ENCODE data around the gene DCC.

DCC gene

DNA sequence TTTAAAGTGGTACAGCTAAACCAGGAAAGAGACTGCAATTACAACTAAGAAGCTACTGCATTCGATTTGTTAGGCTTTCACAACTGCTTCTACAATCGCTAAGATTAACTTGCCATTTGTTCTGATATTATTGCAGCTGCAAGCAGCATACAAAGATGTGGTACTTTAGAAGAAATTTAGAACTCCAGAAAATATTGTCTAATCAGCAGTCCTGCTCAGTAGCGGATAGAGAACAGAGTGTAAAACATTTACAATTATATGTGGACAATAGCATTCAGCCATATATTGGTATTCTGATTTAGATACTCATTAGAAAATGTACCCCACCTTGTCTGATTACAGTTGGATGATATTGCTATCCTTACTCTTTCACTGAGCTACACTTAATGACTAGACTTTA is 265.3 kb downstream of the DCC start:
- DNase-seq = no peak

DNA sequence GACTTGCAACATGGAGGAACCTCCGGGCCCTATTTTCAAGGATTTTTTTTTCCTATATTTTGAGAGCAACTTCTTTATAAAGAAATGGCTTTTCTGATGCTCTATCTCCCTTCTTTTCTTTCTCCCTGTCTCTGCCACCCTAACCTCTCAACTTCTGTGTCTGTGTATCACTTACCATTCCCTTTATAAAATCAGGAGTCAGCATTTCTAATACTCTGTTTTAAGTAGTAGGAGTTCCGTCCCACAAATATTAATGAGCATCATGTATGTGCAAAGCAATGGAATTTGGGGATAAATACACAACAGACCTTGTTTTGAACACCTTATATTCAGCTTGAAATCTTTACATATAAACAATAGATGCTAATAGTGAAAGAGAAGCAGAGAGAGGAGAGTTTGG is 268.0 kb downstream of the DCC start:
- no peak for DNase-seq

DNA sequence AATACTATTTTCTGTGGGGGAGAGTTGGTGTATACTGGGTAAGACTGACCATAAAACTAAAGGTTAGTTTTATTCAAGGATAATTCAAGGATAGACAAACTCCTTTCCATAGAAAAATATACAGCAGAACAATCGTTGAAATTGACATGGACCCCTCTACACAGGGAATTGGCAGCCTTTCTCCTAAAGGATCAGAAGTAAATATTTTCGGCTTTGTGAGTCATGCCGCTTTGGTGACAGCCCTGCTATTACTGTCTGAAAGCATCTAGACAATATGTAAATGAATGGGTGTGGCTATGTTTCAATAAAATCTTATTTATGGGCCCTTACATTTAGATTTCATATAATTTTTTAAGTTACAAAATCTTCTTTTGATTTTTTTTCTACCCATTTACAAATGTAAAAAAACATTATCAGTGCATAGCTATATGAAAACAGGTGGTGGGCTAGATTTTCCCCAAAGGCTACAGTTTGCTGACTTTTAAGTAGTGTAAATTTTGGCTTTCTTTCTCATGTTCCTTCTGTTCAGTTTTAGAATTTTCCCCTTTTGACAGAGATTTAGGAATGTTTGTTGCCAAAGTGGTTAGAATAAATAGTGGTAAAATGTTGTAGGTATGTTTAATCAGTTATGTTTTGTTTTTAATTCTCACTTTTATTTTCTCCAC is 270.6 kb downstream of the DCC start:
- DNase-seq = no peak

DNA sequence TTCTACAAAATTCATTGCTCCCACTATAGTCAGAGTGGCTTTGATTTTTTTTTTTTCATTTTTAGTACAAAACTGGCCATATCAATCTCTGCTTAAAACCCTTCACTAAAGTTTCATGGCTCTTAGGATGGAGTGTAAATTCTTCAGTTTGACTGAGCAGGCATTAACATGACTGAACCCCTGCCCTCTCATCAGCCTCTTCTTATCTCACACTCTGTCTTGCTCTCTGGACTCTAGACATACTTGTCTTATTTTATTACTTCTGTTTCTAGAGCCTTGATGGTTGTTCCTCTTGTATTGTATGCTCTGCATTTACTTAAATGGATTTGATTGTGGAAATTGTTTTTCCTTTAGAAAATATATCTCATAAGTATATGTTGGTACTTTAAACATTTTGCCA is 272.4 kb downstream of the DCC start:
- DNase-seq = no peak

DNA sequence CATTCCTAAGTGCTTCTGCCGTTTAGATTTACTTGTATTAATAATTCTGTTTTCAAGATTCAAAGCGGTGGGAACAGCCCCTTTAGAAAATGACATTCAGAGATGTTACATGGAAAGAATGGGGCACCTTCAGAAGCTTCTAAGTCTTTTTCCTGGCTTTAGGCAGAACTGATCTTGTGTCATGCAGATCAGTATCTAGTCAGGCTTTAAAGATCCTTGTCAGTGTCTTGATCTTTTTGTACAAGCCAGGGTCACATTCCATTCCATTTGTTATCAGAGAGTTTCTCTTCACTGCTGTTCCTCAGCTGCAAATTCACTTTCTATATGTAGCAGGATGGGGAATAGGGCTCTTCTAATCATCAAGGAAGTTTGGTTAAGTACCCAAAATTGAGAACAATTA is 275.3 kb downstream of the DCC start:
- DNase-seq = peak; percentile 17

DNA sequence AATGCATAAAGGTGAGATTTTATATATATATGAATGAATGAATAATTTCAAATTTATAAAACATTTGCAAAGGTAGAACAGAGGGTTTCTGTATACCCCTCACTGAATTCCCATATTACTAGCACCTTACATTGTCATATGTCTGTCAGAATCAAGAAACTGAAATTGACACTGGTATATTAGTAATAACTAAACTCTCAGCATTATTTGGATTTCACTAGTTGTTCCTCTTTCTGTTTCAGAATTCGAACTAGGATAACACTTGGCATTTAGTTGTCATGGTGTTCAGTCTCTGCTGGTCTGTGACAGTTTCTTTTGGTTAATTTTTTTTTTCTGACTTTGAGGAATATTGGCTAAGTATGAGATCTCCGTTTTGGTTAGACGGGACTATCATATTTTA is 275.9 kb downstream of the DCC start:
- no peak for DNase-seq

DNA sequence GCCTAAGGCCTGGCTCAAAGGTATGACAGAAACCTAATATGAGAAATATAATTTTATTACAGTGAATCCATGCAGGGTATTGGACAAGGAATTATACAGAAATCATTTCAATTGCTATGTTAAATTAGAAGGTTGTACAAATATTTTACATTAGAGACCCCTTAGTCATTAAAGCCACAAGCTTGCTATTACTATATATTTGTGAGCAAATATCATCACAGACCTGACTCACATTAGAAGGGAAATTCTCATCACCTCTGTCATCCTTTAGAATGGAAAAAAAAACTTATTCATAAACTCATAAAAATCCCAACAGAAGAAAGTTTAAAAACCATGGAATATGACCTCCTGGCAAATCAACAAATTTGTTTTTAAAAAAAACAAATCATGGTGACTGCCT is 277.9 kb downstream of the DCC start:
- DNase-seq = peak; percentile 82

DNA sequence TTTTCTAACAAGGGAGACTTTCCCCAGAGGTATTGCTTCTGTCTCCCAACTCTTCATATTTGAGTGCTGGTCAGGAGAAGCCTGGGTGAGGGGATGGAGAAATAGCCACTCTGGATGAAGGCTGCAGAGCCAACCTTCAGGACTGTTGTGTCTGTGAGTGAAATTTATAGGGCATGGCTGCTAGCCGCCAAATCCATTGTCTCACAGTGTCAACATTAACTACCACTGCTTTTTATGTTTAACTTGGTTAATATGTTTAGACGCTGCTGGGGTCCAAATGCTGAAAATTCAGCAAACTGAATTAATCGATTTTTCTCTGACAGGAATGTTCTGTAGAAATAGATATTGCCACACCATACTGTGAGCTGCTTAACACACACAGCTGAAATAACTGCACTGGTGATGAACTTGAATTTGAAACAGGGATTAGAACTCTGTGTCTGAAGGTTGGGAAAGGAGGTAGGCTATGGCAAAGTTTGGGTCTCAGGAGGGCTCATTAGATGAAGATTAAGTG is 281.0 kb downstream of the DCC start:
- DNase-seq = no peak

DNA sequence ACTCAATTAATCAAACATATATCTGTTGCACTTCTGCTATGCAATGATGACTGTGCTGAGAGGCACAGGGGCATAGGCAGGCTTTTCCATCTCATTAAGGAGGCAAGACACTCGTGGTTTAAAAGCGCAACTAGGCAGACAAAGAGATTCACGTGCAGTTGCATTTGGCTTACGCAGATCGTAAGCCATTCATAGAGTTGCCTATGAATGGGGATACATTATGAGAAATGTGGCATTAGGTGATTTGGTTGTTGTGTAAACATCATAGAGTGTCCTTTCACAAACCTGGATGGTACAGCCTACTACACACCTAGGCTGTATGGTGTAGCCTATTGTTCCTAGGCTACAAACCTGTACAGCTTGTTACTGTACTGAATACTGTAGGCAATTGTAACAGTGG is 284.7 kb downstream of the DCC start:
- no peak for DNase-seq

DNA sequence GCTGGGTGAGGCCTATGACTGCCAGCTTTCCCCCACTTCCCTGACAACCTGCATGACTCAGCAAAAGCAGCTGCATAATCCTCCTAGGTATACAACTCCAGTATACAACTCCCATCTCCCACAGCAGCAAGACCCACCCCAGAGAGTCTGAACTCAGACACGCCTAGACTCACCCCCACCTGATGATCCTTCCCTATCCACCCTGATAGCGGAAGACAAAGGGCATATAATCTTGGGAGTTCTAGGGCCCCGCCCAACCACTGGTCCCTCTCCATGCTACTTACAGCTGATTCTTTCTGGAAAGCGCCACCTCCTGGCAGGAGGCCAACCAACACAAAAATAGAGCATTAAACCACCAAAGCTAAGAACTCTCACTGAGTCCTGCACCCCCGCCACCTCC is 296.5 kb downstream of the DCC start:
- DNase-seq = no peak

DNA sequence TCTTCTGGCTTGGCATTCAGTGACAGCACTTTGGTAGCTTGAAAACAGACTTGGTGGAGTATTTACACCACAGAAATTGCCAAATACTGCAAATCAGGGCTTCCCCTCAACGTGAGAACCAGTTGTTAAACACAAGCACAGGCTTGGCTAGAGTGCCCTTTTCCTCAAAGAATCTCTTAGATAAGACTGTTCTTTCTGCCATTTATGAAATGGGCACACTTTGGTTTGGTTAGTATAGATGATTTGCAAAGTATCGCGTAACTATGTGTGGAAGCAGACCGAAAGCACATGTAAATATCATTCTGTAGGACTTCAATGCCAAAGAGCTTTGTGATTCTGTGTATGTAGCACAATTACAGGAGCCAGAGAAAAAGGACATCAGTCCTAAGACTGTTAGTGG is 308.2 kb downstream of the DCC start:
- DNase-seq = no peak

DNA sequence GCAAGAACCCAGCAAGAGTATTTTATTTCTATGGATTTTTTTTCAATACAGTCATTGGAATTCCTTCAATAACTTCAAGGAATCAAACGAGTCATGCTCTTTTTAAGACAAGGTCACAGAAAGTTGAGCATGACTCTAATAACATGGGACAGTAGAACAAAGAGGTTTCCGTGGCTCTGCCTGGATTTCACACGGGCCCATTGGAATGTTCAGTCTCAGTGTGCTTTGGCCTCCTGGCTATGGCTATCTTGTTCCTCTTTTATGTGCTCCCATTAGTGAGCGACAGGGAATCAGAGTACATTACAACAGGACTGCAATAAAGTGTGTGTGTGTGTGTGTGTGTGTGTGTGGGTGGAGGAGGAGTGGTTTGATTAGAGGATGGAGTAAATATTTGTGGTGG is 312.4 kb downstream of the DCC start:
- DNase-seq = peak; percentile 53

DNA sequence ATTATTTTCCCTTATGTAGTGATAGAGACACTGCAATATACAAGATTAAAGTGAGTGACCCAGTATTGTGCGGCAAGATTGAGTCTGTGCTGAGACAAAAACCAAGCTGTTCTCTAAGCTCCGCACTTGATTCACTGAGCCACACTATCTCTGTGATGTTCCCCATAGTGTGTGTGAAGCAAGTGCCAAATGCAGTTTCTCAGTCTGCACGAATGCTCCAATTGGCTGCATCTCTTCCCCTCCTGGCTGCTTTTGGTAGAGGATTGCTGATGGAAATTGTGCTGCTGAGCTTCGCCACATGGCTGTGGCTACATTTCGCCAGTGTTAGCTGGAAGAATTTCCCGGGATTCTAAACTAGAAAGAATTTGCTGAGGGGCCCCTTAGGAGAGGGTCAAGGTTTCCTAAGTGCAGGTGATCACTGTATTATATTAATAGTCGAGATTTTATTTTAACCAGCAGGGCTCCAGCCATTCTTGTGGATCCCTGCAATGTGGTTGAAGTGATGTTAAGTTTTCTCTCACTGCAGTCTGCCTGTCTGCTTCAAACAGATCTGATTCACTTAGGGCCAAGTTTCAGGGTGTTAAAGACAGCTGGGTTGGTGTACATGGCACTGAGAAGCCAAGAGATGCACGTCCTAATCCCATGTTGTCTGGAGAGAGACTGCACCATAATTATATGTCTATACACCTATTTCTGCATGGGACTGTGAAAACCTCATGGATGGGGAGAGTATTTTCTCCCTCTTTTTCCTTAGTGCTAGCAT is 317.2 kb downstream of the DCC start:
- DNase-seq = no peak

DNA sequence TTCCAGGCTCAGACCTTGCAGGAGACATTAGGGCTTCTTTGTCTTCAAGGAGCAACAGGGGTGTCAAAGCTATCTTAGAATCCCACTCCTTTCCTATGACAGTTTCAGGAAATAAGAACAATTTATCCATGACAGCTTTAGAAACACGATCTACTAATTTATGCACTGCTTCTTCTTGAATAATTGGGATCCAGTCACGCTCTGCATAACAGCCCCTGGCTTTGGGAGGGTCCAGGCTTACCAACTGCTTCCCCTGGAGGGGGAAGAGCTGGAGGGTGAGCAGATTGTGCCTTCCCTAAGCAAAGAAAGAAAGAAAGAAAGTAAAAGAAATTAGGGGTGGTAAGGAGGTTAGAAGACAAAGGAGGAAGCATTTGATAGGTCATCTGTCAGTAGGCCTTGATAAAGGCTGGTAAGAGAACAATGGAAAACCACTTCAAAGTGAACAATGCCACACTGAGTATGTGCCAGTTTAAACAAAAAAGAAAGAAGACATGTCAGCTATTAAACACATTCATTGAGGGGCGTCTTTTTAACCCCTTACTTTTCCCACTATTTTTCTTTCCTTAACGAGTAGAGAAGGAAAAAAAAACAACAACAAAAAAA is 327.6 kb downstream of the DCC start:
- DNase-seq = no peak

DNA sequence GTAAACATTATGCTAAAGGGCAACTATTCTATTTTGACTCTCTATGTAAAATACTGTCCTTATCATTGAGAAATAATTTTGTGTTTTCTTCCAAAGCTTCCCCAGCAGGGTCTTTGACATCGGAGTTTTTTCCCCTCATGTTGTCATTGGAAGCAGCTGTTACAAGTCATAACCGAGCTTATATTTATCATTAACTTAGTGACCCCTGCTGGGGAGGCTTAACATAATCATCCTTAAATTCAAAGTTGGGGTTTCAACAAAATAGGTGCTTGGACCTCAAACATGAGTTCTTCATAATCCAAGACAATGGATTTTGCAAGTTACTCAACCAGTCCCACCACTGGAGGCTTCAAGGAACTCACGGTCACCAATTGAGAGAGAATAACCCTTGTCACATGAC is 330.9 kb downstream of the DCC start:
- peak; percentile 34 for DNase-seq

DNA sequence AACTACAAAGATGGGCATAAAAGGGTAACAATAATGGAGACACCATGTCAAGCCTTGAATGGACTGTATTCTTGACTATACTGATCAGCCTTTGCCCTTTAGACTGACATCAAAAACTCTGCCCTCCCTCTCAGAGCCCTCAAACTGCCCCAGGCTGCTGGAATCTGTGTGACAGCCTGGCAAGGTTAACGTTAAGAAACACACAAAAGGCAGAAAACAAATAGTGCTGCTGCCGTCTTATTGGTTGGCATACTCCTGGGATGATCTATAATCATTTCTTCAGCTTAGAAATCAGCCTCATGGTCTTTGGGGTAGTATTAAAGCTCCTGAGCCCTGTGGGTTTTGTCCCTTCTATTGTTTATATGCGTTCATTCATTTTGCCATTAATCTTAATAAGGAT is 338.0 kb downstream of the DCC start:
- no peak for DNase-seq

DNA sequence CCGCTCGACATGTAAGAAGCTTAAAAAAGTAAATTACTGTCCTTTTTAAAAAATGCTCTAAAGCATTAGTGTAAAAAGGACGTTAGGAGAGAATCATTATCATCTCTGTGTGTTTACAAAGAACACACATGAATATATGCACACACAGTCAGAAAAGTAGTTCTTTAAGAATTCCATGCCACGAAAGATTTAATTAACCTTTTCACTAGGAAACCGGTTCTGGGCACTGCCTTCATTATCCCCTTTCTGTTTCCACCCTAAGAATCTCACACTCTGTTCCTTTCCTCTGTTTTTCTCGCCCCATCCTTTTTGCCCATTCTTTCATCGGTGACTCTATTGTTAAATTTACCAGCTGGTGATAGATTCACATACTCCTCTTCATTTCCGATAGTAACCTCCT is 338.6 kb downstream of the DCC start:
- no peak for DNase-seq

DNA sequence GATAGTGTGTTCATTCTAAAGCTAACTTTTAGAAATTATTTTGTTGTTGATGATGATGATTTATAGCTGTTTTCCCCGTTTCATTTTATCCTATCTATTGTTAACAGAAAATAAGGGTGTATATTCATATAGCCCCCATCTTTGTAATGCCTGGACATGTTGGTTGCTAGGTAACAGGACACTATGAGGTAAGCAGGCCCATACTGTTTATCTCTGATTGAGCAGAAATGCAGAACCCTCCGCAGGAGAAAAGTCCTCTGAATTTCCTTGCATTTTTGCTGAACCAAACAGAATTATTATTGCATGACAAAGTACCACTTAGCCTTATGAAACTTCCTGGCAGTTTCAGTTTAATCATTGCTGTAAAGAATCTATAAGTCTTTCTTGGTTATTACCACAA is 339.4 kb downstream of the DCC start:
- DNase-seq = peak; percentile 6

DNA sequence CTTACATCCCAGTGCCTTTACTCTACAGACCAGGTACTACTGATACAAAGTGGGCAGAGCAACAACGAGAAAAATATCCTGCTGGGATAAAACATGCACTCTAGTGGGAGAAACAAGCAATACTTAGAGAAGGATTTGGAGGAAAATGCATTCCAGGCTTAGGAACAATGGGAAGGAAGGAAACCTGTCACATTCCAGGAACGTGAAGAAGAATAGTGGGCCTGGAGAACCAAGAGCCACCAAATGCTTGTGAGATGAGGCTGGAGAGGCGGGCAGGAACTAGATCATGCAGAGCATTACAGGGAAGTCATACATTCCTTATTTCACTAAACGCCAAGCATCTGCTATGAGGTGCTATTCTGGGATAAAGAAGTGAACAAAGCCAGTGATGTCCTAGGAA is 342.3 kb downstream of the DCC start:
- DNase-seq = peak; percentile 62

DNA sequence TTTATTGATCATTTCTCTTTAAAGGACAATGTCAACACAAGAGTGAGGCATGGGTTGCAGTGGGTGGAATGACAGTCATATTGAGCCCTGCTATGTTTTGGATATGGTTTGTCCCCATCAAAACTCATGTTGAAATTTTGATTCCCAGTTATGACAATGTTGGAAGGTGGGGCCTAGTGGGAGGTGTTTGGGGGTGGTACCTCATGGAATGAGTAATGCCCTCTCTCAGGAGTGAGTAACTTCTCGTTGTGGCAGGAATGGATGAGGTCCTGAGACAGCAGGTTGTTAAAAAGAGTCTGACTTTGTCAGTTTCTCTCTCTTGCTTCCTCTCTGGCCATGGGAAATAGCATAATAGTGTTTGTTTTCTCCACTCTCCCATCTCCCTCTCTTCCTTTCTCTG is 345.3 kb downstream of the DCC start:
- no peak for DNase-seq

DNA sequence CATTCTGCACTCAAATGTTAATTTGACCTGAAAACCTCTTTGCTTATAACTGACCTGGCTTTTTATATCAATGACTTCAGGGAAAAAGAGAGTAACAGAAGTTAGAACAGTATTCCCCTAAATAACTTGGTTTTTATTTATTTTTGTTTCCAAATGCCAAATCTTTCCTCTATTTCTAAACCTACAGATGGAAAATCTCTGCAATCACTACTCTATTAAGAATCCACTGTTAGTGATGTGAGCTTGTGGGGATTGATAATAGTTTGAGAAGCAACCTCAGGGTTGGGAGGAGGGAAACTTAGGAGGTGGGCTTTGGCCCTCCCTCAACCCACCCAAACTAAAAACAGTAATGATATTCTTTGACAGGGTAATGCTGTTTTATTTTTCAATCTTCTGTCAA is 351.8 kb downstream of the DCC start:
- no peak for DNase-seq

DNA sequence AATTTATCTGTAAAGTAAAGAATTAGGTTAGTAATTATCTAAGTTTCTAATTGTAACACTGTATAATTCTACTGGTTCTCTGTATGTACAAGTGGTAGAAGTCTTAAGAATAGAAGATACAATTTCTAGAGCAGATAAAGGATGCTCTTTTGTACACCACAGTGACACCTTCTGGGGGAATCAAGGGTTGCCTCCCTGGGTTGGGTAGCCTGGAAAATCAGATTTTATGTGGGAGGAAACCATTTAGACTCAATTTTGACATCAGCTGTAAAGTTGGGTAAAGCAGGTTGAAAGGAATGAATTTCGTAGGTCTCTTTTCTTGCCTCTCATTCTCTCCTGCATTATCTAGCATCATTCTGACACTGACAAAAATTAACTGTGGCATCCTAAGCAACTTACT is 354.8 kb downstream of the DCC start:
- DNase-seq = peak; percentile 21

DNA sequence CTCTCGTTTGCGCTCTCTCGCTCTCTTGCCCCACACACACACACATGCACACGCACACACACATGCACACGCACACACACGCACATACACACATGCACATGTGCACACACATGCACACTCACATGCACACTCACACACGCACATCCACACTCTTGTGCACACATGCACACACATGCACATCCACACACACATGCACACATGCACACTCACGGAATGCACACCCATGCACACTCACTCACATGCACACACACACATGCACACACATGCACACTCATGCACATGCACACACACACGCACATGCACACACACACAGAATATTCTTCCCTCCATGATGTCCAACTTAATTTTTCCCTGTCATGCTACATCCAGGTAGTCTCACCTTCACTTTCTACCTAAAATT is 360.1 kb downstream of the DCC start:
- no peak for DNase-seq

DNA sequence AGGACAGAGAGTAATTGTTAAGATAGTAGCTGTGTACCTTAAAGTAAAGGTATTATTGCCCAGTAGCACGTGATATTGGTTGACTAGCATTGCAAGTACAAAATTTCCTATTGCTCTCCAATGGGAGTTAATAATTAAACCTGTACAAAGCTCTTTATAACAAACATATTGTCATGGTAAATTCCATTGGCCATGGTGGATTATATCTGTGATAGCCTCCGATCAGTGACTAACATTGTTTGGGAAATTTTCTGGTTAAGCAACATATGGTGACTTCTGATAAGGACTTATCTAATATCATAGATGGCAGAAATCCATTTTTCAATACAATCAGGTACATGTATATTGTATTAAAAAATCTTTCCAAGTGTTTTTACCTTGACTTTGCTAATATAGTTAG is 360.8 kb downstream of the DCC start:
- DNase-seq = no peak
